GM12801 (cell line): ENCODE measurements around the gene AGBL4.

Experiments used
- CTCF ChIP-seq: IDR thresholded peaks from one replicate; pipeline ENCODE4 v1.5.1; 2011; ENCODE audit warnings: control low read depth; ENCODE audit not compliant: insufficient read length; ENCODE audit errors: extremely low read depth

The AGBL4 gene

GRCh38 chr1:48492392-48492791, 1531.4 kb downstream of the AGBL4 start:
- no peak for TF ChIP-seq CTCF

- no peak for TF ChIP-seq CTCF
Measured at GRCh38 chr1:48488721-48489120, 1535.0 kb downstream of the AGBL4 start.
